SIG-M5 treated with dmso at 0.1 percent for 504 hours (cell line): ENCODE data around the gene IL4R.
"Not testable (repeated sequence)": the region's sequence is repeated elsewhere in the genome, so short reads cannot be mapped to it uniquely, and the experiment has no call there.

ENCODE experiments used
- DNase-seq: peaks from one replicate; lab custom pipeline; 2025; ENCODE audit not compliant: unreplicated experiment; lab: John Stamatoyannopoulos, UW

IL4R gene

DNA sequence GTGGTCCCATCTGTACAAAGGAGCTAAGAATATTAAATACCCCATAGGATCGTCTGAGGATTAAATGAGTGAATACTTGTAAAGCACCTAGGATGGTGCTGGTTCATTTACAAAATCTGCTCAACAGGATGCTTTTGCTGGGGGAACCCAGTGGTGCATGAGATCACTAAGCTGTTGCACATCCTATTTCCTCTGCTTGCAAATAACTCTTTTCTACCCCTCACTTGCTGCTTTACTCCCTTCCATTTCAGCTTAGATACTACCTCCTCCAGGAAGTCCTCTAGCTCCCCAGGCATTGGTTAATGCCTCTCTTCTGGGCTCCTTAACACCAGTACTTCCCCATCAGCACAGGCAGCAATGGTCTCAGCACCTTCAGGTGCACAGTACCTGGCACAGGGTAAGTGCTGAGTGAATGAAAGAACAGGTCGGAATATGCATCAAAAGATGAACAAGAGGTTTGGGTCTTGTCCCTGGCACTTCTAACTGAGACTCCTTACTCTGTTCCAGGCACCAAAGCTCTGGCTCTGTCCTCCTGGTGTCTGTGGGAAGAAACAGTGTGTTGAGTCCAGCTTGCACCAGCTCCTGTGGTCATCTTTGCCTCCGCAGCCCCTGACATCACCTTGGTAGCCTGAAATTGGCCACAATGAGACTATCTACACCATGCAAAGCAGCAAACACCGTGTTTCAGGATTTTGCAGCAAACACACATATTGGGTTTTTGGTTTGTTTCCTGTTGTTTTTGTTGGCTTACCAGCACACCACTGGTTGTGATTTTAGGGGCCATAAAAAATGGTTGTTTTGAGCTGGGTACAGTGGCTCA lies 64.1 kb downstream of the IL4R start:
- DNase-seq: no peak

DNA sequence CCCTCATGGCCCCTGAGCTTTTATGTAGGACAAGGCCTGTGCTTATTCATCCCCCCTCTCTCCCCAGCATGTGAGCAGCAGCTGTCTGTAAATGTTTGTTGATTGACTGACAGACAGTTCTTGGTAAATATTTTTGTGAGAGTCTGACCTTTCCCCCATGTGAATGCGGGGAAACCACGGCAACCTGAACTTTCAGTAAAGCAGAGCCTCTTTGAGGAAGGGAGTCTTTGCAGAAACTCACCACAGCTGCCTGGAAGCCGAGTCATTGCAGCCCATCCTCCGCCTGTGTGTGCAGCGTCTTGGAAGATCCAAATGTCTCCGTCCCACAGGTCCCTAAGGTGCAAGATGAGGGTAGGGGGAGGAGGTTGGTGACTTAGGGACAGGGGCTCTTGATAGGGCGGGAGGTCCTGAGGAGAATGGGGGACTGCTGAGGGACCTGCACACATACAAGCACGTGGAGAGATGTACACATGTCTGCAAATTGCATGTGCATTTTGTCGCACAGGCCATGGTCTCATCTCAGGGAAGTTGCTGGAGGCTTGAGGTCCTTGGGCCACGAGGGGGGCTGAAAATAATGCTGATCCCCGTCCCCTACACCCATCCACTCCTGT lies 65.2 kb downstream of the IL4R start:
- DNase-seq: no peak

GRCh38 chr16:27379919-27380318 lies 66.1 kb downstream of the IL4R start:
- DNase-seq: no peak

- DNase-seq: no peak
Observed at GRCh38 chr16:27381236-27381635, 67.5 kb downstream of the IL4R start.

GRCh38 chr16:27381974-27382855 lies 68.4 kb downstream of the IL4R start:
- DNase-seq: no peak

GRCh38 chr16:27383556-27384243 lies 69.9 kb downstream of the IL4R start:
- peak; percentile 62 for DNase-seq

DNA sequence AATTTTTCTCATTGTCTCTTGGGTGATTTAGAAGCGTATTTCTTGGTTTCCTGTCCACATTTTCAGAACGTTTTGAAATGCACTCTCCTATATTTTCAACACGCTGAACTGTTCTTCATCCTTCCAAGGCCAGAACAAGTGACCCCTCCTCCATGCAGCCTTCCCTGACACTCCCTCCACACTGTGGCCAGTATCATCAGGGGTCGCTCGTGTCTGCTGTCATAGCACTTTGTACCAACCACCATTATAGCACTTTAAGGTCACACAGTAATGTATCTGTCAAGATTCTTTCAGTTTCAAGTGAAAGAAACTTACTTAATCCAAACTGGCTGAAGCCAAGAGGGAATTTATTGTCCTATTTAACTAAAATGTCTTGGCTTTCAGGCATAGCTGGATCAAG lies 70.7 kb downstream of the IL4R start:
- DNase-seq: no peak

DNA sequence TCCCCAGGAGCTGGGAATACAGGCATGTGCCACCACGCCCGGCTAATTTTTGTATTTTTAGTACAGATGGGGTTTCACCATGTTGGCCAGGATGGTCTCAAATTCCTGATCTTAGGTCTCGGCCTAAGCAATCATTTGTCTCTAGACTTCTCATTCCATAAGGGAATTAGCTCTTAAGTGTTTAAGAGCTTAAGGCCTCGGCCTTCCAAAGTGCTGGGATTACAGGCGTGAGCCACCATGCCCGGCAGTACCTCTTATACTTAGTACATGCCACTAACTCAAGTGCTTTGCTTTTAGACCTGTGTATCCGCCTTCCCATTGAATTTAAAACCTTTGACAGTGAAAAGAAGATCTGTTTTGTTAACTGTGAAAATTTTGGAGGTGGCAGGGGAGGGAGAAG lies 71.6 kb downstream of the IL4R start:
- DNase-seq: no peak

DNA sequence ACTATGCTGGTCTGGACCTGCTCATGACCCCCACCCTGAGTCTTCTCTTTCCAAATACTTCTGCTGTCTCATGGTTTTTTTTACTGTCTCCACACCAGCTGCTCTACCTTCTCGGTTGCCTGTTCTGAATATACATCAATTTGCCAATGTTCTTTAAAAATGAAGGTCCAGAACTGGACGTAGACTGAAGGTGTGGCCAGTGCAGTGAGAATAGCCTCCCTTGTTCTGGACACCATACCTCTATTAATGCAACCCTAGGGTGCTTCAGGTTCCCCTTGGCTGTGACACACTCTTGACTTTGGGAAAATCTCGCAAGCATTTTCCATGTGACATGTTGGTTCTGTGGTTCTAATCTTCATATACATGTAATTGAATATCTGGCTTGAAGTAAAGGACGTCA lies 72.9 kb downstream of the IL4R start:
- DNase-seq: no peak

DNA sequence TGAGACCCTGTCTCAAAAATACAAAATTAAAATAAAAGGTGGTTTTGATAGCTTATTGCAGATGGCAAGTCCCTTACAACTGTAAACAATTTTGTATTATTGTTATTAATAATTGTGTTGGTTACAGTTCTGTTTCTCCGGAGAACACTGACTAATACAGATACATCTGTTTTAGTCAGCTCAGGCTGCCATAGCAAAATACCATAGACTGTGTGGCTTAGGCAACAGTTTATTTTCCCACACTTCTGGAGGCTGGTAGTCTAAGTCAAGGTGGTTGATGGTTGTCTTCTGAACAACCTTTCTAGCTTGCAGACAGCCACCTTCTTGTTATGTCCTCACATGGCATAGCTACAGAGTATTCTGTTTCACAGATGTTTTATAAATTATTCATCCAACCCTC lies 74.0 kb downstream of the IL4R start:
- DNase-seq: no peak

- DNase-seq: no peak
Observed at GRCh38 chr16:27389272-27389961, 75.6 kb downstream of the IL4R start.

GRCh38 chr16:27390151-27390550 lies 76.4 kb downstream of the IL4R start:
- DNase-seq: peak; percentile 36

GRCh38 chr16:27392671-27393070 lies 78.9 kb downstream of the IL4R start:
- DNase-seq: no peak

DNA sequence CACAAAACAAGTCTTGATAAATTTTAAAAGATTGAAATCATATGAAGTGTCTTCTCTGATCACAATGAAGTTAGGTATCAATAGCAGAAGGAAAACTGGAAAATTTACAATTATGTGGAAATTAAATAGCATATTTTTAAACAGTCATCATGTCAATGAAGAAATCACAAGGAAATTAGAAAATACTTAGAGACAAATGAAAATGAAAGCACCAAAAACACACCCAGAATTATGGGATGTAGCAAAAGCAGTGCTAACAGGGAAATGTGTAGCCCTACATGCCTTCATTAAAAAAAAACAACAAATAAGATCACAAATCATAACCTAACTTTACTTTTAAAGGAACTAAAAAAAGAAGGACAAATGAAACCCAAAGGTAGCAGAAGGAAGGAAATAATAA lies 80.7 kb downstream of the IL4R start:
- DNase-seq: no peak

DNA sequence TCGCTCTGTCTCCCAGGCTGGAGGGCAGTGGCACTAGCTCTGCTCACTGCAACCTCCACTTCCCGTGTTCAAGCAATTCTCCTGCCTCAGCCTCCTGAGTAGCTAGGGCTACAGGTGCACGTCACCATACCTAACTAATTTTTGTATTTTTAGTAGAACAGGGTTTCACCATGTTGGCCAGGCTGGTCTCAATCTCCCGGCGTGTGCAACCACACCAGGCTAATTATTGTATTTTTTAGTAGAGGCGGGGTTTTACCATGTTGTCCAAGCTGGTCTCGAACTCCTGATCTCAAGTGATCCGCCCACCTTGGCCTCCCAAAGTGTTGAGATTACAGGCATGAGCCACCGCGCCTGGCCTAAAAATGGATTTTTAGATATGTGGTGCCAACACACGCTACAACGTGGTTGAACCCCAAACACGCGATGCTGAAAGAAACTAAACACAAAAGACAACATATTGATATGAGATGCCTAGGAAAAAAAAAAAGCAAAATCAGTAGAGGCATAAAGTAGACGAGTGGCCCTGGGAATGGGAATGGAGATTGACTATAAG lies 84.6 kb downstream of the IL4R start:
- not testable (repeated sequence) for DNase-seq

DNA sequence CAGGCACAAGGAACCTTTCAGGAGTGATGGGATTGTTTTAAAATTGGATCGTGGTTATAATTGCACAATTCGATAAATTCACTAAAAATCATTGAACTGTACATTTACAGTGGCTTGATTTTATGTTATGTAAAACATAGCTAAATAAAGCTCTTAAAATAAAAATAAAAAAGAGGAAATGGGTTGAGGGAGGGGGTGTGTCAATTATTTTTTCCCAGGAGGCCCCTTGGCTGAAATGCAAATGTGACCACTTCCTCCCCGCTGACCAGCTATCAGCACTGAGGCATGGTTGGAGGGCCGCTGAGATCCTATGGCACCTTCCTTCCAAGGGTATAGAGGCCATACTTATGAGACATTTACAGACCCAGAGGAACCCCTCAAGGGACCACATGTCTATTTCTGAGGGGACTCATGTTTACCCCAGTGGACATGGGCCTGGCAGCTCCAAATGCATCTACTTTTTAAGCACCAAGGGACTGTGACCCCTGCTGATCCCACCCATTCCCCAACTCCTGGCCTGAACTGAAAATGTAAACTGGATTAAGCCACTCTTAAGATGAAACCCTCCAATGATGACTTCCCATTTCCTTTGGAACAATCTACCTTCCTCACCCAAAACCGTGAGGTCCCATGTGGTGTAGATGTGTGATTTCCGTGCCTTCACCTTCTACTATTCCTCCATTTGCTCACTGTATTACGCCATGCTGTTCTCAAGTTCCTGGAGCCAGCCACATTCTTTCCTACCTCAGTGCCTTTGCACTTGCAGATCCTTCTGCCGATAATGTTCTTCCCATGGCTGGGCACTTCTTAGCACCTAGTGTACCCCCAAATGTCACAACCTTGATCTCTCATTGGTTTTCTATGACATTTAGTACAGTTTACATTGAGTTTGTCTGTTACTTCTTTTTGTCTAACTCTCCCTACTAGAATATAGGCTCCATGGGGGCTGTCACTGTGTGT lies 85.4 kb downstream of the IL4R start:
- DNase-seq: peak; percentile 66

- no peak for DNase-seq
Observed at GRCh38 chr16:27399969-27400368, 86.2 kb downstream of the IL4R start.

- peak; percentile 60 for DNase-seq
Observed at GRCh38 chr16:27400751-27401620, 87.2 kb downstream of the IL4R start.
